ENCODE results near the gene TBC1D22A. TPM values are rescaled to one million over a fixed set of nuclear protein-coding genes. Genes with fewer than 3 reads are reported as not detected.

Gene TBC1D22A
- total and polyA plus RNA-seq, 8 donors = 13.3 to 53.1 (median 21.5) TPM

- peaks cover 26 to 41% (median 35%) of the 10 kb centered on the region in 4 donors for H3K4me1 ChIP-seq
- H3K9me3 ChIP-seq = peaks cover 0 to 13% (median 3%) of the 10 kb centered on the region in 4 donors
- 82 to 95% (median 91%) methylated on average over 8 of the region's 8 CpGs for WGBS, 5 donors
- TF ChIP-seq EP300 (IDR thresholded peaks at IDR 0.05) = no peak
- TF ChIP-seq POLR2A (IDR thresholded peaks at IDR 0.05) = no peak
- no peak for TF ChIP-seq POLR2AphosphoS5 (IDR thresholded peaks at IDR 0.05)
- TF ChIP-seq CTCF (IDR thresholded peaks at IDR 0.05) = no peak
- H3K27ac ChIP-seq = peak overlapping the region in 3 of 5 donors; percentile 69 to 84 (median 72)
- no peak overlapping the region for H3K4me3 ChIP-seq
- intact Hi-C loops (cut with DNase I; ENCODE audit: low total_unique reads) = no loop called here
- no peak for DNase-seq
- peaks cover 0 to 14% (median 6%) of the 10 kb centered on the region in 4 donors for H3K36me3 ChIP-seq
- H3K27me3 ChIP-seq = no peaks in the 10 kb centered on the region
Measured at GRCh38 chr22:46830841-46831240, 68.4 kb downstream of the TBC1D22A start.

GRCh38 chr22:46833228-46833627, 70.8 kb downstream of the TBC1D22A start:
- DNase-seq = peak; percentile 57 to 65
- intact Hi-C loops (cut with DNase I; ENCODE audit: low total_unique reads) = no loop called here
- peaks cover 26 to 35% (median 28%) of the 10 kb centered on the region in 4 donors for H3K4me1 ChIP-seq
- H3K27ac ChIP-seq = no peak overlapping the region
- peaks cover 0 to 17% (median 3%) of the 10 kb centered on the region in 4 donors for H3K9me3 ChIP-seq
- TF ChIP-seq CTCF (IDR thresholded peaks at IDR 0.05) (peak in 3 of 7 experiments; percentile 12 to 48 (median 33)), POLR2AphosphoS5 (IDR thresholded peaks at IDR 0.05) (no peak)
- no peaks in the 10 kb centered on the region for H3K27me3 ChIP-seq
- no peak overlapping the region for H3K4me3 ChIP-seq
- 40 to 59% (median 47%) methylated on average over 6 of the region's 6 CpGs for WGBS, 5 donors
- no peaks in the 10 kb centered on the region for H3K36me3 ChIP-seq

DNA sequence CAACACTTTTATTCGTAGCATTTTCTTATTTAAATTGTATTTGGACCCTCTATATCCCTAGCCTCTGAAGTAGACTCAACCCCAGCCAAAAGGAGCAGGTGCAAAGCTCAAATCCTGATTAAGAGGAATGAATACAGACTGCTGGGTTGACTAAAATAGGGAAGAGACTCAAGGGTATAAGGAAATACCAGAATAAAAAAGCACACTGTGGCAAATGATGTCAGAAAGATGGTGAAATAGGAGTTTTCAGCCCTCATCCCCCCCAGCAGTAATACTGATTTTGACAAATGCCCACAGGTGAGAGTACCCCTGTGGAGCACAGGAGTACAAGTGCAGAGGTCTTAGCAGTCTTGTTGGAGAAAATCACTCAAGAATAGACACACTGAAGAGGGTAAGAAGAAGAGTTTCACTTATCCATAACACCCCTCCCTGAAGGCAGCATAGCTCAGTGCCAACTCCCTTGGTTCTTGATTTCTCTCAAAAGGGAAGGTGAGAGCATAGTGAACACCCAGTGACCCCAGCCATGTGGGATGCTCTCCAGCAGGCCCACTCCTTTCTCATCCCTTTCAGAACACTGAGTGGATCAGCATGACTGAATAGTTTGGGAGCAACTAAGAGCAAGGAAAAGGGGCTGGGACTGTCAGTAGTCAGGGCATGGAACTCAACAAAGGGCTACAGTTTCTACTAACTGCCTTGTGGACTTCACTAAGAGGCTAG, 71.7 kb downstream of the TBC1D22A start:
- H3K36me3 ChIP-seq = no peaks in the 10 kb centered on the region
- no peak overlapping the region for H3K27ac ChIP-seq
- DNase-seq = no peak
- H3K4me1 ChIP-seq = peaks cover 16 to 26% (median 19%) of the 10 kb centered on the region in 4 donors
- no peak overlapping the region for H3K4me3 ChIP-seq
- no peaks in the 10 kb centered on the region for H3K27me3 ChIP-seq
- no peak for TF ChIP-seq POLR2AphosphoS5 (IDR thresholded peaks at IDR 0.05)
- TF ChIP-seq CTCF (IDR thresholded peaks at IDR 0.05) = no peak
- TF ChIP-seq POLR2A (IDR thresholded peaks at IDR 0.05) = no peak
- TF ChIP-seq EP300 (IDR thresholded peaks at IDR 0.05) = no peak
- H3K9me3 ChIP-seq = peaks cover 0 to 17% (median 3%) of the 10 kb centered on the region in 4 donors
- intact Hi-C loops (cut with DNase I; ENCODE audit: low total_unique reads) = no loop called here
- WGBS, 5 donors = 84 to 100% (median 93%) methylated on average over 1 of the region's 1 CpG

DNA sequence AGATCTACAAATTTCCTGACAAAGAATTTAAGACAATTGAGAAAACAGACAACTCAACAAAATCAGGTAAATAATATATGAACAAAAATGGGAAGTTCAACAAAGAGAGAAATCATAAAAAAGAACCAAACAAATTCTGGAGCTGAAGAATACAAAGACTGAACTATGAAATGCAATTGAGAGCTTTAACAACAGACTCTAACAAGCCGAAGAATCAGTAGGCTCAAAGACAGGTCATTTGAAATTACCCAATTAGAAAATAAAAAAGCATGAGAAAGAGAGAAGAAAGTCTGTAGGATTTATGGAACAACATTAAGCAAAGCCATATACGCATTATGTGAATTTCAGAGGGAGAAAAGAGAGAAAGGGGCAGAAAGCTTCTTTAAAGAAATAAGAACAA, 72.8 kb downstream of the TBC1D22A start:
- intact Hi-C loops (cut with DNase I; ENCODE audit: low total_unique reads) = no loop called here
- TF ChIP-seq CTCF (IDR thresholded peaks at IDR 0.05) (no peak), POLR2AphosphoS5 (IDR thresholded peaks at IDR 0.05) (no peak), EP300 (IDR thresholded peaks at IDR 0.05) (no peak), POLR2A (IDR thresholded peaks at IDR 0.05) (no peak)
- peaks cover 6 to 15% (median 8%) of the 10 kb centered on the region in 4 donors for H3K4me1 ChIP-seq
- WGBS, 5 donors = 96 to 100% (median 98%) methylated on average over 2 of the region's 2 CpGs
- H3K9me3 ChIP-seq = peaks cover 0 to 17% (median 3%) of the 10 kb centered on the region in 4 donors
- H3K4me3 ChIP-seq = no peak overlapping the region
- no peaks in the 10 kb centered on the region for H3K27me3 ChIP-seq
- no peak for DNase-seq
- H3K36me3 ChIP-seq = no peaks in the 10 kb centered on the region
- no peak overlapping the region for H3K27ac ChIP-seq
